GM13977 (cell line): ENCODE results near the gene HFM1.

Experiments
- DNase-seq: peaks from one replicate; pipeline ENCODE4 v3.0.0; 2012; ENCODE audit warnings: low spot score
- in situ Hi-C: fragments of 300-500 bp; cut with MboI; formaldehyde crosslinking; loops from one replicate; pipeline ENCODE4 v1.12.0; 2022; ENCODE audit warnings: low sequenced_read_pairs, low pct_unique_long_range_greater_than_20kb, mixed read lengths, inconsistent platforms; ENCODE audit not compliant: unreplicated experiment
- TF ChIP-seq, protein P1 (sequence below): IDR thresholded peaks from 2 replicates; pipeline ENCODE4 v1.5.1; 2012; ENCODE audit warnings: mild to moderate bottlenecking, control low read depth; ENCODE audit not compliant: insufficient read depth; ENCODE audit errors: extremely low read depth, missing control alignments

HFM1 gene

DNA sequence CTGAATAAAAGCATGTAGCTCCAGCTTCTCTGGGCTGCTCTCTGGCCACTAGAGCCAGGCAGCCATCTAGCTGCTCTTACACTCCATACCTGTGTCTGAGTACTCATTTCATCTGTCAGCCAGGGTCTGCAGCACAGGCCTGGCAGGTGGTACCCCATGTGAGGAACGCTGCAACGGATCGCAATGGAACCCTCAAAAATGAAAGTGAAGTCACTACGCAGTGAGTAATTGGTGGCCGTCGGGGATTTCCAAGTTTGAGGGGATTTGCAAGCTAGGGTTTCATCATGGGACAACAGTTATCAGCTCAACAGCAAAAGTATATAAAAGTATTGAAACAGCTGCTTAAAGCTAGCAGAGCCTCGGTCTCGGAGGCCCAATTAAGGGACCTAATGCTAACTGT is 186.7 kb downstream of the HFM1 start:
- in situ Hi-C loops: no loop called here
- no peak for DNase-seq
- TF ChIP-seq, protein P1, sequence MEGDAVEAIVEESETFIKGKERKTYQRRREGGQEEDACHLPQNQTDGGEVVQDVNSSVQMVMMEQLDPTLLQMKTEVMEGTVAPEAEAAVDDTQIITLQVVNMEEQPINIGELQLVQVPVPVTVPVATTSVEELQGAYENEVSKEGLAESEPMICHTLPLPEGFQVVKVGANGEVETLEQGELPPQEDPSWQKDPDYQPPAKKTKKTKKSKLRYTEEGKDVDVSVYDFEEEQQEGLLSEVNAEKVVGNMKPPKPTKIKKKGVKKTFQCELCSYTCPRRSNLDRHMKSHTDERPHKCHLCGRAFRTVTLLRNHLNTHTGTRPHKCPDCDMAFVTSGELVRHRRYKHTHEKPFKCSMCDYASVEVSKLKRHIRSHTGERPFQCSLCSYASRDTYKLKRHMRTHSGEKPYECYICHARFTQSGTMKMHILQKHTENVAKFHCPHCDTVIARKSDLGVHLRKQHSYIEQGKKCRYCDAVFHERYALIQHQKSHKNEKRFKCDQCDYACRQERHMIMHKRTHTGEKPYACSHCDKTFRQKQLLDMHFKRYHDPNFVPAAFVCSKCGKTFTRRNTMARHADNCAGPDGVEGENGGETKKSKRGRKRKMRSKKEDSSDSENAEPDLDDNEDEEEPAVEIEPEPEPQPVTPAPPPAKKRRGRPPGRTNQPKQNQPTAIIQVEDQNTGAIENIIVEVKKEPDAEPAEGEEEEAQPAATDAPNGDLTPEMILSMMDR: no peak
